Activated T-cell treated with anti-CD3 and anti-CD28 coated beads for 1 hour (primary cell): Measurements from ENCODE around the gene LPCAT2.

Experiments used
- DNase-seq: peaks from one replicate; pipeline ENCODE4 v3.0.0-alpha.2; 2020; ENCODE audit warnings: low read depth

The LPCAT2 gene

GRCh38 chr16:55555436-55555835, 46.6 kb downstream of the LPCAT2 start:
- DNase-seq, result no peak

- no peak for DNase-seq
Measured at GRCh38 chr16:55557186-55557585, 48.3 kb downstream of the LPCAT2 start.

GRCh38 chr16:55559233-55559632, 50.4 kb downstream of the LPCAT2 start:
- no peak for DNase-seq

- DNase-seq, result no peak
Measured at GRCh38 chr16:55559933-55560516, 51.2 kb downstream of the LPCAT2 start.

GRCh38 chr16:55561319-55561848, 52.5 kb downstream of the LPCAT2 start:
- DNase-seq, result no peak

- no peak for DNase-seq
Measured at GRCh38 chr16:55562936-55563335, 54.1 kb downstream of the LPCAT2 start.

GRCh38 chr16:55563797-55564196, 54.9 kb downstream of the LPCAT2 start:
- DNase-seq, result no peak

- no peak for DNase-seq
Measured at GRCh38 chr16:55565086-55565485, 56.2 kb downstream of the LPCAT2 start.

GRCh38 chr16:55566432-55567175, 57.7 kb downstream of the LPCAT2 start, which contains the start of gene CAPNS2:
CAPNS2 (plus strand) TSS chr16:55566684; CDS start chr16:55566757, 73 bp downstream.
- DNase-seq, result no peak

- DNase-seq, result no peak
Measured at GRCh38 chr16:55567382-55567781, 58.5 kb downstream of the LPCAT2 start.

- no peak for DNase-seq
Measured at GRCh38 chr16:55568207-55568606, 59.3 kb downstream of the LPCAT2 start.

- no peak for DNase-seq
Measured at GRCh38 chr16:55569025-55569424, 60.2 kb downstream of the LPCAT2 start.

GRCh38 chr16:55570159-55570558, 61.3 kb downstream of the LPCAT2 start:
- DNase-seq, result no peak

- no peak for DNase-seq
Measured at GRCh38 chr16:55571191-55571897, 62.5 kb downstream of the LPCAT2 start.

GRCh38 chr16:55572439-55572838, 63.6 kb downstream of the LPCAT2 start:
- DNase-seq, result no peak

GRCh38 chr16:55574811-55575210, 65.9 kb downstream of the LPCAT2 start:
- DNase-seq, result no peak

- DNase-seq, result no peak
Measured at GRCh38 chr16:55575496-55575895, 66.6 kb downstream of the LPCAT2 start.

GRCh38 chr16:55576384-55576783, 67.5 kb downstream of the LPCAT2 start:
- DNase-seq, result no peak

- no peak for DNase-seq
Measured at GRCh38 chr16:55577887-55578286, 69.0 kb downstream of the LPCAT2 start.

- no peak for DNase-seq
Measured at GRCh38 chr16:55585631-55586030, 76.8 kb downstream of the LPCAT2 start.

- no peak for DNase-seq
Measured at GRCh38 chr16:55588799-55589198, 79.9 kb downstream of the LPCAT2 start.

GRCh38 chr16:55592306-55592705, 83.4 kb downstream of the LPCAT2 start:
- DNase-seq, result no peak

GRCh38 chr16:55597928-55598327, 89.1 kb downstream of the LPCAT2 start:
- DNase-seq, result no peak
